Activated CD8-positive, alpha-beta memory T cell treated with anti-CD3 and anti-CD28 coated beads for 4 hours (primary cell): Measurements from ENCODE around the gene OR5T2.
"Not testable (repeated sequence)": the region's sequence is repeated elsewhere in the genome, so short reads cannot be mapped to it uniquely, and the experiment has no call there.

ENCODE experiments used
- DNase-seq, 2 donors: peaks; one replicate each; pipeline ENCODE4 v3.0.0-alpha.2; 2020; ENCODE audit warnings: low read depth in 2 of 2

Gene OR5T2

GRCh38 chr11:56234155-56234554 lies at the start of gene OR5T2:
OR5T2 (minus strand) TSS chr11:56234255; CDS start chr11:56233062, 1,193 bp downstream.
- no peak for DNase-seq

- DNase-seq, result no peak
Measured at GRCh38 chr11:56273854-56274253, 39.8 kb upstream of the OR5T2 start, which contains the start of gene OR5T1. OR5T1 (plus strand) TSS chr11:56274154; CDS start chr11:56275639, 1,485 bp downstream.

GRCh38 chr11:56271092-56271491 lies 37.0 kb upstream of the OR5T2 start:
- no peak for DNase-seq

DNA sequence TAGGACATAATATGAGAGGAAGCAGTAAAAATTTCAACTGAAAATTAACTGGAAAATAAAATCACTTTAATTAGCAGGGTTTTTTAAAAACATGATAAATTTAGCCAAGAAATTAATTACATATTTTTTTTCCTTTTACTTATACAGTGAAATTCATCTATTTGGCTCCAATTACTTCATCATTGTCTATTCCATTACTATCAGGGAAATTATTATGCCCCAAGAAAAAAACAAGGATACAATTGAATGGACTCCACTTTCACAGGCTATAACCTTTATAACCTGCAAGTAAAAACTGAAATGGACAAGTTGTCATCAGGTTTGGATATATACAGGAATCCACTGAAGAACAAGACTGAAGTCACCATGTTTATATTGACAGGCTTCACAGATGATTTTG lies 17.9 kb upstream of the OR5T2 start, which contains the start of gene OR5T3:
Gene OR5T3, plus strand, starts transcription at position 301 of the 400 bp plus-strand sequence. Its CDS starts 0 bp downstream, at position 301.
- DNase-seq, result no peak

DNA sequence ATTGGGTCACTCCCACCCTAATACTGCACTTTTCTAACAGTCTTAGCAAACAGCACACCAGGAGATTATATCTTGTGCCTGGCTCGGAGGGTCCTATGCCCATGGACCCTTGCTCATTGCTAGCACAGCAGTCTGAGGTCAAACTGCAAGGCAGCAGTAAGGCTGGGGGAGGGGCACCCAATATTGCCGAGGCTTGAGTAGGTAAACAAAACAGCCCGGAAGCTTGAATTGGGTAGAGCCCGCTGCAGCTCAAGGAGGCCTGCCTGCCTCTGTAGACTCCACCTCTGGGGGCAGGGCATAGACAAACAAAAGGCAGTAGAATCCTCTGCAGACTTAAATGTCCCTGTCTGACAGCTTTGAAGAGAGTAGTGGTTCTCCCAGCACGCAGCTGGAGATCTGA lies 14.3 kb downstream of the OR5T2 start:
- DNase-seq, result not testable (repeated sequence)

DNA sequence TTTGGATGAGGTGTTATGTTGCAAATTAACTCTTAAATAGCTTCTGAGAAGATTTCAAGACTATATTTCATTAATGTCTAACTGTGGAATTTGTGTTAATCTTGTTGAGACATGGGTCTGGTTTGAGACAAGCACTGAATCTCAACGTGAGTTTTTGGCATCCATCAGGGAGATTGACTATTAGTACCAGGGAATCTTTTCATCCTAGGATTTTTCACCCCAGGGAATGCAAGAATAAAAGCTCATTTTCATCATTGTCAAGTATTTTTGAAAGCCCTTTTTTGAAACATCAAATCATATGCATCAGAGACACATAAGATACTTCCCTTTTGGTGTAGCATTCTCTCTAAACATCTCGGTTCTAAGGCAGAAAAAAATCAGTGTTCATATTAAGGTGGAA lies 19.5 kb downstream of the OR5T2 start:
- DNase-seq, result no peak

GRCh38 chr11:56207790-56208189 lies 26.3 kb downstream of the OR5T2 start:
- DNase-seq, result no peak

DNA sequence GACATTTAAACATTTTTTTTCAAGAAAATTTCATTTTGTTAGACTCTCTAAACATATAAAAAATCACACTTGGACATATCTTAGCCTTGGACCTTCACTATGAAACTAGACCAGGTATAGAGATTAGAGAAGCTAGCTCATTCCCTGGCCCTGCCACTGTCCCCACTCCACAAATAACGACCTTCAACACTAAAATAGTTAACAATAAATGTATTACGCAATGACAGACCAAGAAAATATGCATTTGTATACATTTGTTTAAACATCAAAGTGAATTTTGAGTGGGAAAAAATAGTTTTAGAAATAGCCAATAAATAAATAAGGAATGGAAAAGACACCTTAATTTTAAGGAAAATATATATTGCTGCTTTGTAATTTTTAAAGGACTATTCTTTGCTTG lies 36.7 kb downstream of the OR5T2 start:
- no peak for DNase-seq

- no peak for DNase-seq
Measured at GRCh38 chr11:56196705-56197104, 37.4 kb downstream of the OR5T2 start.

- DNase-seq, result no peak
Measured at GRCh38 chr11:56188602-56189001, 45.5 kb downstream of the OR5T2 start.

- no peak for DNase-seq
Measured at GRCh38 chr11:56183459-56183858, 50.6 kb downstream of the OR5T2 start.
